Peyer's patch (tissue), 4 donors: ENCODE results near the gene AHRR.

Source experiments
- POLR2A ChIP-seq, 2 donors: fragments of 450-650 bp; IDR thresholded peaks; one replicate each; pipeline ENCODE4 v1.5.1; 2017; ENCODE audit warnings: antibody characterized with exemption in 2 of 2, mild to moderate bottlenecking in 2 of 2, moderate library complexity in 2 of 2
- TF ChIP-seq, protein P1 (sequence below), 6 experiments: fragments of 450-650 bp in 4 of 6; fragments of 200-600 bp in 2 of 6; sonication (generic) in 1 of 6; IDR thresholded peaks; one replicate each; pipeline ENCODE4 v1.5.1; 2017 to 2019; ENCODE audit warnings: antibody characterized with exemption in 6 of 6, mild to moderate bottlenecking in 3 of 6, moderate library complexity in 1 of 6

DNA sequence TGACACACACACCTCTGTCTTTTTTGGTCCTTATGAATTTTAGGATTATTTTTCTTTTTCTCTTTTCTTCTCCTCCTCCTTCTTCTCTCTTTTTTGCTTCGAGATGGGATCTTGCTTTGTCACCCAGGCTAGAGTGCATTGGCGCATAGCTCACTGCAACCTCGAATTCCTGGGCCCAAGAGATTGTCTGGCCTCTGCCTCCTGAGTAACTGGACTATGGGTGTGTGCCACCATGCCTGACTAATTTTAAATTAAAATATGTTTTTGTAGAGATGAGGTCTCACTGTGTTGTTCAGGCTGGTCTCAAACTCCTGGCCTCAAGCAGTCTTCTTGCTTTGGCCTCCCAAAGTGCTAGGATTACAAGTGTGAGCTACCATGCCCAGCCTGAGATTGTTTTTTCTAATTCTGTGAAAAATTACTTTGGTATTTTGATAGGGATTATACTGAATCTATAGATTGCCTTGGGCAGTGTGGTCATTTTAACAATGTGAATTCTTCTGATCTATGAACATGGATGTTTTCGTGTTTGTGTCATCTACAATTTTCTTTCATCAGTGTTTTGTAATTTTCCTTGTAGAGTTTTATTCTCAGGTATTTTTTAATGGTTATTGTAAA lies 7.7 kb downstream of the AHRR start:
- TF ChIP-seq POLR2A (IDR thresholded peaks at IDR 0.05), result no peak
- TF ChIP-seq, protein P1, sequence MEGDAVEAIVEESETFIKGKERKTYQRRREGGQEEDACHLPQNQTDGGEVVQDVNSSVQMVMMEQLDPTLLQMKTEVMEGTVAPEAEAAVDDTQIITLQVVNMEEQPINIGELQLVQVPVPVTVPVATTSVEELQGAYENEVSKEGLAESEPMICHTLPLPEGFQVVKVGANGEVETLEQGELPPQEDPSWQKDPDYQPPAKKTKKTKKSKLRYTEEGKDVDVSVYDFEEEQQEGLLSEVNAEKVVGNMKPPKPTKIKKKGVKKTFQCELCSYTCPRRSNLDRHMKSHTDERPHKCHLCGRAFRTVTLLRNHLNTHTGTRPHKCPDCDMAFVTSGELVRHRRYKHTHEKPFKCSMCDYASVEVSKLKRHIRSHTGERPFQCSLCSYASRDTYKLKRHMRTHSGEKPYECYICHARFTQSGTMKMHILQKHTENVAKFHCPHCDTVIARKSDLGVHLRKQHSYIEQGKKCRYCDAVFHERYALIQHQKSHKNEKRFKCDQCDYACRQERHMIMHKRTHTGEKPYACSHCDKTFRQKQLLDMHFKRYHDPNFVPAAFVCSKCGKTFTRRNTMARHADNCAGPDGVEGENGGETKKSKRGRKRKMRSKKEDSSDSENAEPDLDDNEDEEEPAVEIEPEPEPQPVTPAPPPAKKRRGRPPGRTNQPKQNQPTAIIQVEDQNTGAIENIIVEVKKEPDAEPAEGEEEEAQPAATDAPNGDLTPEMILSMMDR (IDR thresholded peaks at IDR 0.05), result no peak
